GM12878 (cell line): ENCODE measurements around the gene GRK2.

ENCODE experiments used
- HCFC1 ChIP-seq: fragments of 150-350 bp; IDR thresholded peaks from 2 replicates; pipeline ENCODE4 v1.6.1; 2014; ENCODE audit warnings: low read length
- JUND ChIP-seq: IDR thresholded peaks from 2 replicates; pipeline ENCODE4 v1.6.1; 2012; ENCODE audit warnings: low read depth, mild to moderate bottlenecking, low read length, improper control_type of control experiment, moderate library complexity
- MAX ChIP-seq: IDR thresholded peaks from 2 replicates; pipeline ENCODE4 v1.6.1; 2012; ENCODE audit warnings: low read depth, low read length, improper control_type of control experiment
- MYC ChIP-seq: IDR thresholded peaks from 2 replicates; pipeline ENCODE4 v1.6.1; 2011; ENCODE audit warnings: mild to moderate bottlenecking, low read length, moderate library complexity, inconsistent platforms; ENCODE audit not compliant: insufficient read depth, insufficient replicate concordance, insufficient read length, severe bottlenecking
- NFIC ChIP-seq: IDR thresholded peaks from 2 replicates; pipeline ENCODE4 v1.6.1; 2012; ENCODE audit warnings: low read depth, mild to moderate bottlenecking, inconsistent platforms, low read length, moderate library complexity
- NFXL1 ChIP-seq: fragments of 450-650 bp; IDR thresholded peaks from 2 replicates; pipeline ENCODE4 v1.6.1; 2017; ENCODE audit warnings: antibody characterized with exemption, mild to moderate bottlenecking, borderline replicate concordance
- NRF1 ChIP-seq: conservative IDR thresholded peaks from 2 replicates; pipeline ENCODE4 v1.6.1; 2011; ENCODE audit warnings: mild to moderate bottlenecking, low read depth, low read length, improper control_type of control experiment
- POLR2A ChIP-seq: IDR thresholded peaks from 2 replicates; pipeline ENCODE4 v1.6.1; 2011; ENCODE audit warnings: low read depth, mild to moderate bottlenecking, low read length
- SRF ChIP-seq, 2 experiments: IDR thresholded peaks; 2 replicates each; pipeline ENCODE4 v1.6.1; 2011; ENCODE audit warnings: low read depth in 2 of 2, low read length in 2 of 2, mild to moderate bottlenecking in 1 of 2, moderate library complexity in 1 of 2
- SUPT20H ChIP-seq: IDR thresholded peaks from 2 replicates; pipeline ENCODE4 v1.6.1; 2011; ENCODE audit warnings: low read depth, mild to moderate bottlenecking, low read length, moderate library complexity, borderline replicate concordance; ENCODE audit not compliant: control insufficient read depth
- YY1 ChIP-seq: IDR thresholded peaks from 2 replicates; pipeline ENCODE4 v1.6.1; 2011; ENCODE audit warnings: low read depth, mild to moderate bottlenecking, low read length
- TF ChIP-seq, protein P1 (sequence below): IDR thresholded peaks from 2 replicates; pipeline ENCODE4 v1.6.1; 2011; ENCODE audit warnings: low read depth, mild to moderate bottlenecking, low read length, moderate library complexity, borderline replicate concordance; ENCODE audit errors: extremely low read depth

- TF ChIP-seq JUND = no peak
- TF ChIP-seq YY1 = no peak
- no peak for TF ChIP-seq HCFC1
- no peak for TF ChIP-seq SUPT20H
- TF ChIP-seq MYC = no peak
- TF ChIP-seq NFIC = no peak
- no peak for TF ChIP-seq SRF (IDR thresholded peaks at IDR 0.05; ENCODE audit: low read depth in 2 of 2, low read length in 2 of 2)
- no peak for TF ChIP-seq MAX
- no peak for TF ChIP-seq NFXL1
- no peak for TF ChIP-seq POLR2A
- TF ChIP-seq, protein P1, sequence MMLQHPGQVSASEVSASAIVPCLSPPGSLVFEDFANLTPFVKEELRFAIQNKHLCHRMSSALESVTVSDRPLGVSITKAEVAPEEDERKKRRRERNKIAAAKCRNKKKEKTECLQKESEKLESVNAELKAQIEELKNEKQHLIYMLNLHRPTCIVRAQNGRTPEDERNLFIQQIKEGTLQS = no peak
- TF ChIP-seq NRF1 = no peak
These were observed 47.9 kb downstream of the GRK2 start for GRCh38 chr11:67314218-67314617.
